ENCODE measurements around the gene CCL26. TPM values are rescaled to one million over a fixed set of nuclear protein-coding genes. Genes with fewer than 3 reads are reported as not detected.

The CCL26 gene
- total and polyA plus RNA-seq, 10 of the 15 experiments (the other 5 are each of a cell fraction or from before 2014, with no cell fraction given), result not detected

DNA sequence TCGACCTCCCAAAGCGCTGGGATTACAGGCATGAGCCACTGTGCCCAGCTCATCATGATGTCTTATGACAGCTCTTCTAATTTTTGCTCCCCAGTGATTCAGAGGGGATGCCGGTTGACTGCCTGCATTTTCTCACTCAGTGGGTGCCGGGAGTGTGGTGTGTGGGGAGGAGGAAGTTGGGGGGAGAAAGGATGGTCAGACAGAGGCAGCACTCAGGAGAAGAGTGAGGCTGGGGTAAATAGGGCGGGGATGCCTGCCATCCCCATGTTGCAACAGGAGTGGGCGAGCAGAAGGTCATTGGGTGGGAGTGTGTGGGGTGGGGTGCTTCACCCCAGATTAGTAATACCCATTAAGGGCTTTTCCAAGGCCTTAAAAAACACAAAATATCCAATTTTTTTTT is 45.1 kb upstream of the CCL26 start:
- ATAC-seq (no peak), DNase-seq (ENCODE audit: low read depth, low spot score) (no peak), FAIRE-seq (no peak)
- Histone ChIP-seq H3K27me3 (replicated peaks in 1 of 2; ENCODE audit: control insufficient read depth in 2 of 2, insufficient read depth in 2 of 2, low read length in 1 of 2) (no peaks in the 10 kb centered on the region; a peak in 1 of 4 replicates), H3K4me1 (ENCODE audit: control insufficient read depth, insufficient read depth, low read length) (no peaks in the 10 kb centered on the region), H3K4me3 (no peak overlapping the region), H3K79me2 (ENCODE audit: control insufficient read depth, insufficient read depth, low read length) (no peaks in the 10 kb centered on the region), H3K4me2 (ENCODE audit: control insufficient read depth, insufficient read depth) (no peak overlapping the region), H3K9ac (ENCODE audit: control insufficient read depth, insufficient read depth, low read length) (no peak overlapping the region), H3K27ac (ENCODE audit: control insufficient read depth, insufficient read depth) (no peak overlapping the region), H2AFZ (ENCODE audit: control insufficient read depth, low read depth, low read length) (no peak overlapping the region), H3K36me3 (ENCODE audit: control insufficient read depth in 2 of 2, insufficient read depth in 2 of 2, low read length in 1 of 2) (no peaks in the 10 kb centered on the region), H3K9me3 (replicated peaks; ENCODE audit: control insufficient read depth, insufficient read depth, low read length) (no peaks in the 10 kb centered on the region), H4K20me1 (ENCODE audit: control insufficient read depth, insufficient read depth) (no peaks in the 10 kb centered on the region)
- 26% methylated on average over 6 of the region's 6 CpGs for WGBS (ENCODE audit: insufficient coverage, insufficient replicate concordance, low lambda C conversion rate, missing lambda C conversion rate)
- ChIA-PET POLR2A (no interaction called here), SMC1A (ENCODE audit: uncharacterized antibody, unreplicated experiment) (no interaction called here), RAD21 (ENCODE audit: unreplicated experiment) (no interaction called here), CTCF (interaction anchor here (0.6 kb wide), 1 partner anchor 15 kb away, joined by 4 read pairs; no protein-coding TSS in a partner anchor)
- intact Hi-C loops (cut with micrococcal nuclease; ENCODE audit: unreplicated experiment), result no loop called here
- no TSS peak for BruUV-seq (replicated peaks)
- no peak for TF ChIP-seq FOXK2 (IDR thresholded peaks at IDR 0.05)
- in situ Hi-C loops (cut with MboI), result no loop called here

- CTCF ChIA-PET, result no interaction called here
- Histone ChIP-seq H3K9me3 (replicated peaks; ENCODE audit: control insufficient read depth, insufficient read depth, low read length) (no peaks in the 10 kb centered on the region), H3K27me3 (replicated peaks in 1 of 2; ENCODE audit: control insufficient read depth in 2 of 2, insufficient read depth in 2 of 2, low read length in 1 of 2) (no peaks in the 10 kb centered on the region; a peak in 1 of 4 replicates), H3K4me3 (no peak overlapping the region), H3K4me2 (ENCODE audit: control insufficient read depth, insufficient read depth) (no peak overlapping the region), H3K4me1 (ENCODE audit: control insufficient read depth, insufficient read depth, low read length) (no peaks in the 10 kb centered on the region), H3K36me3 (ENCODE audit: control insufficient read depth in 2 of 2, insufficient read depth in 2 of 2, low read length in 1 of 2) (no peaks in the 10 kb centered on the region), H2AFZ (ENCODE audit: control insufficient read depth, low read depth, low read length) (no peak overlapping the region), H3K9ac (ENCODE audit: control insufficient read depth, insufficient read depth, low read length) (no peak overlapping the region), H3K79me2 (ENCODE audit: control insufficient read depth, insufficient read depth, low read length) (no peaks in the 10 kb centered on the region), H3K27ac (ENCODE audit: control insufficient read depth, insufficient read depth) (no peak overlapping the region), H4K20me1 (ENCODE audit: control insufficient read depth, insufficient read depth) (no peaks in the 10 kb centered on the region)
- TF ChIP-seq, protein P1, sequence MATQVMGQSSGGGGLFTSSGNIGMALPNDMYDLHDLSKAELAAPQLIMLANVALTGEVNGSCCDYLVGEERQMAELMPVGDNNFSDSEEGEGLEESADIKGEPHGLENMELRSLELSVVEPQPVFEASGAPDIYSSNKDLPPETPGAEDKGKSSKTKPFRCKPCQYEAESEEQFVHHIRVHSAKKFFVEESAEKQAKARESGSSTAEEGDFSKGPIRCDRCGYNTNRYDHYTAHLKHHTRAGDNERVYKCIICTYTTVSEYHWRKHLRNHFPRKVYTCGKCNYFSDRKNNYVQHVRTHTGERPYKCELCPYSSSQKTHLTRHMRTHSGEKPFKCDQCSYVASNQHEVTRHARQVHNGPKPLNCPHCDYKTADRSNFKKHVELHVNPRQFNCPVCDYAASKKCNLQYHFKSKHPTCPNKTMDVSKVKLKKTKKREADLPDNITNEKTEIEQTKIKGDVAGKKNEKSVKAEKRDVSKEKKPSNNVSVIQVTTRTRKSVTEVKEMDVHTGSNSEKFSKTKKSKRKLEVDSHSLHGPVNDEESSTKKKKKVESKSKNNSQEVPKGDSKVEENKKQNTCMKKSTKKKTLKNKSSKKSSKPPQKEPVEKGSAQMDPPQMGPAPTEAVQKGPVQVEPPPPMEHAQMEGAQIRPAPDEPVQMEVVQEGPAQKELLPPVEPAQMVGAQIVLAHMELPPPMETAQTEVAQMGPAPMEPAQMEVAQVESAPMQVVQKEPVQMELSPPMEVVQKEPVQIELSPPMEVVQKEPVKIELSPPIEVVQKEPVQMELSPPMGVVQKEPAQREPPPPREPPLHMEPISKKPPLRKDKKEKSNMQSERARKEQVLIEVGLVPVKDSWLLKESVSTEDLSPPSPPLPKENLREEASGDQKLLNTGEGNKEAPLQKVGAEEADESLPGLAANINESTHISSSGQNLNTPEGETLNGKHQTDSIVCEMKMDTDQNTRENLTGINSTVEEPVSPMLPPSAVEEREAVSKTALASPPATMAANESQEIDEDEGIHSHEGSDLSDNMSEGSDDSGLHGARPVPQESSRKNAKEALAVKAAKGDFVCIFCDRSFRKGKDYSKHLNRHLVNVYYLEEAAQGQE (IDR thresholded peaks at IDR 0.05; ENCODE audit: low read depth, low read length), result no peak
- TF ChIP-seq CUX1 (IDR thresholded peaks at IDR 0.05; ENCODE audit: insufficient replicate concordance, low read depth, low read length) (no peak), PML (IDR thresholded peaks at IDR 0.05; ENCODE audit: low read length) (no peak), ASH2L (IDR thresholded peaks at IDR 0.05; ENCODE audit: borderline replicate concordance, low read depth) (no peak), RAD21 (IDR thresholded peaks at IDR 0.05; ENCODE audit: insufficient read depth, low read depth, low read length) (no peak), SMAD5 (IDR thresholded peaks at IDR 0.05; ENCODE audit: low read depth) (no peak), EGR1 (IDR thresholded peaks at IDR 0.05; ENCODE audit: borderline replicate concordance in 1 of 2, low read depth in 2 of 2, low read length in 2 of 2) (no peak)
- FAIRE-seq (no peak), DNase-seq (ENCODE audit: low read depth, low spot score) (no peak), ATAC-seq (no peak)
- 48% methylated on average over 10 of the region's 10 CpGs for WGBS (ENCODE audit: insufficient coverage, insufficient replicate concordance, low lambda C conversion rate, missing lambda C conversion rate)
- POLR2A ChIA-PET, result no interaction called here
- intact Hi-C loops (cut with micrococcal nuclease; ENCODE audit: unreplicated experiment), result no loop called here
- no TSS peak for BruUV-seq (replicated peaks)
- SMC1A ChIA-PET (ENCODE audit: uncharacterized antibody, unreplicated experiment), result interaction anchor here (0.7 kb wide), 1 partner anchor 1120 kb away, joined by 4 read pairs; no protein-coding TSS in a partner anchor
- in situ Hi-C loops (cut with MboI), result no loop called here
- RAD21 ChIA-PET (ENCODE audit: unreplicated experiment), result no interaction called here
Measured at GRCh38 chr7:75815418-75816064, 43.5 kb upstream of the CCL26 start.

All from GM12878 (cell line).